Colonic mucosa (tissue), 4 donors: Measurements from ENCODE around the gene RSRP1. TPM values are rescaled to one million over a fixed set of nuclear protein-coding genes. Genes with fewer than 3 reads are reported as not detected.
A peak's percentile ranks its signal among the peaks of the same experiment; 100 is the strongest.
"Not testable (repeated sequence)": the region's sequence is repeated elsewhere in the genome, so short reads cannot be mapped to it uniquely, and the experiment has no call there.

ENCODE experiments used
- DNase-seq: peaks from one replicate; pipeline ENCODE4 v3.0.0-alpha.2; 2020
- H3K27ac ChIP-seq: fragments of 200-600 bp; one replicate; pipeline ENCODE4 v1.8.0; 2021
- H3K27me3 ChIP-seq: fragments of 200-600 bp; one replicate; pipeline ENCODE4 v1.8.0; 2021
- H3K36me3 ChIP-seq: fragments of 200-600 bp; one replicate; pipeline ENCODE4 v1.8.0; 2021
- H3K4me1 ChIP-seq: fragments of 200-600 bp; one replicate; pipeline ENCODE4 v1.8.0; 2021; ENCODE audit warnings: mild to moderate bottlenecking
- H3K4me3 ChIP-seq: fragments of 200-600 bp; one replicate; pipeline ENCODE4 v1.8.0; 2021
- H3K9ac ChIP-seq, 2 donors: one replicate each; pipeline ENCODE4 v1.7.0; 2013; ENCODE audit warnings: control low read depth in 2 of 2, low read depth in 2 of 2, low read length in 2 of 2
- H3K9me3 ChIP-seq: fragments of 200-600 bp; one replicate; pipeline ENCODE4 v1.8.0; 2021
- intact Hi-C: fragments of 100-400 bp; cut with DNase I; formaldehyde crosslinking; loops from one replicate; pipeline ENCODE4 v1.14.1; 2022
- total RNA-seq, 2 donors: library from RNA; stranded (reverse); fragmentation: NEBNext Ultra II Directional in 1 of 2; extraction: Animal tissue kit (Norgen Biotek cat#: 25700) in 1 of 2; gene quantifications; one replicate each; pipeline ENCODE4 v1.2.1, GENCODE V29; 2021
- TF ChIP-seq, protein P1 (sequence below): fragments of 200-600 bp; IDR thresholded peaks from one replicate; pipeline ENCODE4 v1.8.0; 2022; ENCODE audit warnings: antibody characterized with exemption, mild to moderate bottlenecking
- donor health status: healthy.
- donor health status: DM: no; HTN: no; CAD: no.
- donor health status: DM: no; HTN: no; CAD: no.

RSRP1 gene
- total RNA-seq, 2 donors from 2014 or later, result 129 to 137 TPM

DNA sequence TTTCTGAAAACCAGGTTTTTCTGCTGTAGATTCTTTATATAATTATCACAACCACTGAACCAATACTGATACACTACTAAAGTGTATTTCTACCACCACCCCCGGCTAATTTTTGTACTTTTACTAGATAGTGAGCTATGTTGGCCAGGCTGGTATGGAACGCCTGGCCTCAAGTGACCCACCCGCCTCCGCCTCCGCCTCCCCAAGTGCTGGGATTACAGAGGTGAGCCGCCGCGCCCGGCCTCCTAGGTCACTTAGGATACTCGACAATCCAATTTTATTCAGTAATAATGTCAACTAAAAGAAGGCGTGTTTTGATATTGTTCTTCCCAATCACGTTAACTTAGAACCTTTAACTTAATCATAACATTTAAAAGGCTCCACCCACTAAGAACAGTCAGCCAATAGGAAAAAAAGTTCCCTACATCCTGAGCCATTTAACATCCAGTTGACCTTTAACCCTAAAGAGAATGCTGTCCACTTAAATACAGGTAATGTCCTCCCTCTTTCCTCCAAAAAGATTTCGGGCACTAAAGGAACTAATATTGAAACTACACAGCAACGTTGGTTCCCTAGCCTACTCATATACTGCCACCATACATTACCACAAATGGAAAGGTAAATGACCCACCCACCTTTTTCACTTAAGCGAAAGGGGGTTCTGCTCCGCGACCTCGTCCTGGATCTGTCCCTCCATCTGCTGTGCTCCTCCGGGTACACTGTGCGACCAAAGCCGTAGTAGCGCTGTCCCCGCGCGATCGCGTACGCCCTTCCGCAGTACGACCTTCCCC lies 1.2 kb downstream of the RSRP1 start:
- H3K36me3 ChIP-seq, result peaks cover 15% of the 10 kb centered on the region
- no peaks in the 10 kb centered on the region for H3K9me3 ChIP-seq
- peak overlapping the region; percentile 90 for H3K4me3 ChIP-seq
- TF ChIP-seq, protein P1, sequence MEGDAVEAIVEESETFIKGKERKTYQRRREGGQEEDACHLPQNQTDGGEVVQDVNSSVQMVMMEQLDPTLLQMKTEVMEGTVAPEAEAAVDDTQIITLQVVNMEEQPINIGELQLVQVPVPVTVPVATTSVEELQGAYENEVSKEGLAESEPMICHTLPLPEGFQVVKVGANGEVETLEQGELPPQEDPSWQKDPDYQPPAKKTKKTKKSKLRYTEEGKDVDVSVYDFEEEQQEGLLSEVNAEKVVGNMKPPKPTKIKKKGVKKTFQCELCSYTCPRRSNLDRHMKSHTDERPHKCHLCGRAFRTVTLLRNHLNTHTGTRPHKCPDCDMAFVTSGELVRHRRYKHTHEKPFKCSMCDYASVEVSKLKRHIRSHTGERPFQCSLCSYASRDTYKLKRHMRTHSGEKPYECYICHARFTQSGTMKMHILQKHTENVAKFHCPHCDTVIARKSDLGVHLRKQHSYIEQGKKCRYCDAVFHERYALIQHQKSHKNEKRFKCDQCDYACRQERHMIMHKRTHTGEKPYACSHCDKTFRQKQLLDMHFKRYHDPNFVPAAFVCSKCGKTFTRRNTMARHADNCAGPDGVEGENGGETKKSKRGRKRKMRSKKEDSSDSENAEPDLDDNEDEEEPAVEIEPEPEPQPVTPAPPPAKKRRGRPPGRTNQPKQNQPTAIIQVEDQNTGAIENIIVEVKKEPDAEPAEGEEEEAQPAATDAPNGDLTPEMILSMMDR, result no peak
- peak overlapping the region; percentile 99 to 100 for H3K9ac ChIP-seq
- peak; percentile 36 for DNase-seq
- intact Hi-C loops, result no loop called here
- peaks cover 15% of the 10 kb centered on the region for H3K4me1 ChIP-seq
- H3K27ac ChIP-seq, result peak overlapping the region; percentile 99
- no peaks in the 10 kb centered on the region for H3K27me3 ChIP-seq

DNA sequence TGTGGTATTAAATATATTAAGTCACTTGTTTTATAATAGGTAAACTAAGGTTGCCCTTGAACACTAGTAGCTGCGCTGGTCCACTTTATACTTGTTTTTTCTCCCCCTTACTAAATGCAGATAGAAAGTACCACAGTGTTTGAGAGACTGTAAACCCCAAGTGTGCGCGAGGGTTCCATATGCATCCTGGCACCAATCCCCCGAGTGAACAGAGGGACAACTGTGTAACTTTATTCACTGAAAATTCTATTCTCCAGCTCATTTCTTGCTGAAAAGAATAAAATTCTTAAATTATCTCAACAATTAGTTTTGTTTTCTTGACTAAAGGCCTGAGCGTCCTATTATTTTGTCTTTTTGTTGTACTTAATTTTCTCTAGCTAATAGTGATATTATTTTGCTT lies 1.9 kb downstream of the RSRP1 start:
- intact Hi-C loops, result no loop called here
- no peak for DNase-seq
- peaks cover 20% of the 10 kb centered on the region for H3K4me1 ChIP-seq
- peaks cover 15% of the 10 kb centered on the region for H3K36me3 ChIP-seq
- no peaks in the 10 kb centered on the region for H3K27me3 ChIP-seq
- TF ChIP-seq, protein P1, result no peak
- peak overlapping the region in 1 of 2 donors; percentile 100 for H3K9ac ChIP-seq
- peak overlapping the region; percentile 90 for H3K4me3 ChIP-seq
- H3K27ac ChIP-seq, result no peak overlapping the region
- H3K9me3 ChIP-seq, result no peaks in the 10 kb centered on the region

DNA sequence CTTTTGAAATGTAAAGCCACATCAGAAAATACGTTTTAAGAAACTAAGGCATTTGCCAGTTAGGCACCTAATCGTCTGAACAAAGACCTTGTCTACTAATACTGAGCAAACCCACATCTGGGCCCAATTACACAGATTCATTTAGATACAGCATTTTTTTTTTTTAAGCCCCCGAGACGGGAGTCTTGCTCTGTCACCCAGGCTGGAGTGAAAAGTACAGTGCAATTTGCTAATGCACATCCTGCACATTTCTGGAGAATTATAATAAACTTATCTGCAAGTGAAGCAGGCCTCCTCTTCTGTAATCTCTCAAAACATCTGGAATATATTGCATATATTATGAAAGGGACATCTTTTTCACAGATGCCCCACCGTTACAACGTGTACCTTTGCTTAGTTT lies 3.3 kb downstream of the RSRP1 start:
- DNase-seq, result no peak
- peaks cover 23% of the 10 kb centered on the region for H3K4me1 ChIP-seq
- no peaks in the 10 kb centered on the region for H3K9me3 ChIP-seq
- H3K36me3 ChIP-seq, result peaks cover 15% of the 10 kb centered on the region
- TF ChIP-seq, protein P1, result no peak
- H3K4me3 ChIP-seq, result no peak overlapping the region
- intact Hi-C loops, result no loop called here
- no peak overlapping the region for H3K27ac ChIP-seq
- H3K9ac ChIP-seq, result no peak overlapping the region
- H3K27me3 ChIP-seq, result no peaks in the 10 kb centered on the region

DNA sequence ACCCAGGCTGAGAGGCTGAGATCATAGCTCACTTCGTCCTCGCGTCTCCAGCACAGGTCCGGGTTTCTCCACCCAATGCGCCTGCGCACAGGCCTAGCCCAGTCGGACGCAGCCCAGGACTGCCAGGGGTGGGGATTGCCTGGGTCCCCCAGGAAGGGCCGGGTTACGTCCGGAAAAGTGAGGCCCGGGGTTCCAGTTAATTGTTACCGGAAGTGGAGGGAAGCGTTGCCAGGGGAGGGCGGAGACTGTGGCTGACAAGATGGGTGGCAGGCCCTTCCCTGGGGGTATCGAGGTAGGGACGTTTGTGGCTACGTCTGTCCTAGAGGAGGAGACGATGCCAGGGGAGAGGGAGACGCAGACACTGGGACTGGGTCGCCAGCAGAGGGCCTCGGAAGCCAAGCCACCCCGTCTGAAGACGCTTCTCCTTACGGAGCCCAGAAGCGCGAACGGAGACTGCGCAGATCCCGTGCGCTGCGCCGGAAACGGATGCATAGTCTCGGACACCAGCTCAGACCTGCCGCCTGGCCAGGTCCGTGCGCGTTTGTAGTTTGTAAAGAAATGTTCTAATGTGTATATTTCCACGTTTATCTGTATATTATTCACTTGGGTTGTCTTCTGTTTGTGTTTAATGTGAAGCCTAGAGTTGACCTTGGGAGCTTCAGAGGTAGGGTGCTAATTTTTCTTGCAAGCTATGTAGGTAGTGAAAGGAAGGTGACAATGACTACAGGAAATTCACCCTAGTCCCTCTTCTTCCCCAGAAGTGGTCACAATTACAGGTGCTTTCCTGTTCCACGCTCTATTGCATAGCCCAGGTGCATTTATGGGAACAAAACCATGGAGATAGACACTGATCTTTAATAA lies 7.3 kb downstream of the RSRP1 start:
- Histone ChIP-seq H3K9me3 (no peaks in the 10 kb centered on the region), H3K4me1 (peaks cover 14% of the 10 kb centered on the region), H3K9ac (peak overlapping the region; percentile 65 to 68), H3K36me3 (peaks cover 12% of the 10 kb centered on the region), H3K4me3 (peak overlapping the region; percentile 42), H3K27me3 (no peaks in the 10 kb centered on the region), H3K27ac (peak overlapping the region; percentile 94)
- DNase-seq, result peak; percentile 94
- intact Hi-C loops, result no loop called here
- TF ChIP-seq, protein P1, result peak; percentile 49

DNA sequence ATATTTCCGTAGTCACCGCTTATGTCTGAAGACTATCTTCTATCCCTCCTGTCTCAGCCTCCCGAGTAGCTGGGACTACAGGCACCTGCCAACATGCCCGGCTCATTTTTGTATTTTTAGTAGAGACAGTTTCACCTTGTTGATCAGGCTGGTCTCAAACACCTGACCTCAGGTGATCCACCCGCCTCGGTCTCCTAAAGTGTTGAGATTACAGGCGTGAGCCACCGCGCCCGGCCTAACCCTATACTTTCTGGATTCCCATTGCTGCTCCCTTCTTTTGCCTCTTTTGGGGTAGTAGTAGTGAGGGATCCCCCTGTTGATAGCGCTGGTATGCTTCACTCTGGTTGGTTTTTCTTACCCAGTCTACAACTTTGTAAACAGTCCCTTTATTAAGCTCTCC lies 9.2 kb downstream of the RSRP1 start:
- no peaks in the 10 kb centered on the region for H3K27me3 ChIP-seq
- H3K9me3 ChIP-seq, result no peaks in the 10 kb centered on the region
- no peak overlapping the region for H3K27ac ChIP-seq
- no peak overlapping the region for H3K4me3 ChIP-seq
- no peaks in the 10 kb centered on the region for H3K36me3 ChIP-seq
- no peak for DNase-seq
- intact Hi-C loops, result no loop called here
- no peak overlapping the region for H3K9ac ChIP-seq
- TF ChIP-seq, protein P1, result no peak
- H3K4me1 ChIP-seq, result peaks cover 13% of the 10 kb centered on the region

DNA sequence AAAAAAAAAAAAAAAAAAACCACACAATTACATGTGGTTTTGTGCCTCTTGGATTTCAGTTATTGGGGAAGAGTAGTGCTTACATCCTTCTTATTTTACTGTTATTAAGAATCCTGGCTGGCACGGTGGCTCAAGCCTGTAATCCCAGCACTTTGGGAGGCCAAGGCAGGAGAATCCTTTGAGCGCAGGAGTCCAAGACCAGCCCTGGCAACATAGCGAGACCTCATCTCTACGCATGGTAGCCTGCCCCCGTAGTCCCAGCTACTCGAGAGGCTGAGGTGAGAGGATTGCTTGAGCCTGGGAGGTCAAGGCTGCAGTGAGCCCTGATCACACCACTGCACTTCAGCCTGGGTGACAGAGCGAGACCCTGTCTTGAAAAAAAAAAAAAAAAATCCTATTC lies 11.0 kb downstream of the RSRP1 start:
- intact Hi-C loops, H3K27ac ChIP-seq, H3K36me3 ChIP-seq, H3K4me3 ChIP-seq, H3K9me3 ChIP-seq, DNase-seq, H3K27me3 ChIP-seq, H3K9ac ChIP-seq: not testable (repeated sequence)
- H3K4me1 ChIP-seq, result peaks cover 18% of the 10 kb centered on the region

DNA sequence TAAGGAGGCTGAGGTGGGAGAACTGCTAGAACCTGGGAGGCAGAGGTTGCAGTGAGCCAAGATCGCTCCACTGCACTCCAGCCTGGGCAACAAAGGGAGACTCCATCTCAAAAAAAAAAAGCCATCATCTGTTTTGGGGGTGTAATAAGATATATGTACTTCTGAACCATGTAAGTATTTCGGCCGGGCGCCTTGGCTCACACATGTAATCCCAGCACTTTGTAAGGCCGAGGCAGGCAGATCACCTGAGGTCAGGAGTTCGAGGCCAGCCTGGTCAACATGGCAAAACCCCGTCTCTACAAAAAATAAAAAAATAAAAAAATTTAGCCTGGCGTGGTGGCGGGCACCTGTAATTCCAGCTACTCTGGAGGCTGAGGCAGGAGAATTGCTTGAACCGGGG lies 11.8 kb downstream of the RSRP1 start:
- intact Hi-C loops, H3K9me3 ChIP-seq, H3K36me3 ChIP-seq, H3K9ac ChIP-seq, H3K4me3 ChIP-seq, H3K27me3 ChIP-seq, DNase-seq, H3K27ac ChIP-seq: not testable (repeated sequence)
- H3K4me1 ChIP-seq, result peaks cover 17% of the 10 kb centered on the region
